Esophagus muscularis mucosa (tissue), 3 donors: Measurements from ENCODE around the gene MED4.

ENCODE experiments used
- CTCF ChIP-seq, 3 experiments: fragments of 200-600 bp in 2 of 3; fragments of 450-650 bp in 1 of 3; sonication (generic) in 2 of 3; IDR thresholded peaks; one replicate each; pipeline ENCODE4 v1.5.1; 2017 to 2019; ENCODE audit warnings: antibody characterized with exemption in 3 of 3, mild to moderate bottlenecking in 2 of 3, moderate library complexity in 1 of 3
- POLR2A ChIP-seq: fragments of 450-650 bp; IDR thresholded peaks from one replicate; pipeline ENCODE4 v1.6.1; 2017; ENCODE audit warnings: antibody characterized with exemption, moderate library complexity, mild to moderate bottlenecking, low read depth
- POLR2AphosphoS5 ChIP-seq, 2 donors: sonication (generic); formaldehyde crosslinking; IDR thresholded peaks; one replicate each; pipeline ENCODE4 v1.6.1; 2017; ENCODE audit warnings: antibody characterized with exemption in 2 of 2

- TF ChIP-seq CTCF (IDR thresholded peaks at IDR 0.05) (no peak), POLR2A (no peak), POLR2AphosphoS5 (IDR thresholded peaks at IDR 0.05) (no peak)
These were observed 18.8 kb upstream of the MED4 start for GRCh38 chr13:48113756-48114130.
